Memory B cell (primary cell): Measurements from ENCODE around the gene MCTP2.
"Not testable (repeated sequence)": the region's sequence is repeated elsewhere in the genome, so short reads cannot be mapped to it uniquely, and the experiment has no call there.

Experiments used
- ATAC-seq: fragments of 150-1000 bp; cut with Tn5 transposase; 2 replicates; pipeline ENCODE4 v1.10.0; 2021; ENCODE audit warnings: low read depth, mild to moderate bottlenecking, moderate library complexity
- DNase-seq, 2 donors: peaks; one replicate each; pipeline ENCODE4 v3.0.0; 2022; ENCODE audit warnings: low spot score in 2 of 2
- H3K27ac Mint-ChIP-seq: one replicate; pipeline ENCODE4 v1.8.0; 2022; ENCODE audit warnings: mild to moderate bottlenecking, moderate library complexity, mixed read lengths
- H3K27me3 Mint-ChIP-seq: one replicate; pipeline ENCODE4 v1.8.0; 2022; ENCODE audit warnings: mixed read lengths
- H3K36me3 Mint-ChIP-seq: one replicate; pipeline ENCODE4 v1.8.0; 2022; ENCODE audit warnings: mild to moderate bottlenecking, mixed read lengths
- H3K4me1 Mint-ChIP-seq: one replicate; pipeline ENCODE4 v1.8.0; 2022; ENCODE audit warnings: mixed read lengths
- H3K4me3 Mint-ChIP-seq: one replicate; pipeline ENCODE4 v1.8.0; 2022; ENCODE audit warnings: mild to moderate bottlenecking, moderate library complexity, mixed read lengths
- H3K9me3 Mint-ChIP-seq: one replicate; pipeline ENCODE4 v1.8.0; 2022; ENCODE audit warnings: mixed read lengths

Gene MCTP2

GRCh38 chr15:94229591-94230369, 1.6 kb upstream of the MCTP2 start:
- Mint-ChIP-seq H3K9me3 (no peaks in the 10 kb centered on the region), H3K4me1 (peaks cover 38% of the 10 kb centered on the region), H3K27me3 (peaks cover 1% of the 10 kb centered on the region), H3K36me3 (no peaks in the 10 kb centered on the region), H3K27ac (peak overlapping the region; percentile 81), H3K4me3 (peak overlapping the region; percentile 86)
- DNase-seq (peak in 1 of 2 donors; percentile 32), ATAC-seq (peak; percentile 55)

GRCh38 chr15:94230431-94230882, 904 bp upstream of the MCTP2 start:
- DNase-seq (no peak), ATAC-seq (no peak)
- Mint-ChIP-seq H3K27ac (peak overlapping the region; percentile 58), H3K4me3 (peak overlapping the region; percentile 86), H3K4me1 (peaks cover 42% of the 10 kb centered on the region), H3K36me3 (no peaks in the 10 kb centered on the region), H3K27me3 (peaks cover 1% of the 10 kb centered on the region), H3K9me3 (no peaks in the 10 kb centered on the region)

GRCh38 chr15:94231723-94232468, 535 bp downstream of the MCTP2 start:
- Mint-ChIP-seq H3K9me3 (no peaks in the 10 kb centered on the region), H3K4me3 (peak overlapping the region; percentile 86), H3K27ac (peak overlapping the region; percentile 58), H3K36me3 (peaks cover 3% of the 10 kb centered on the region), H3K27me3 (peaks cover 1% of the 10 kb centered on the region), H3K4me1 (peaks cover 53% of the 10 kb centered on the region)
- DNase-seq (peak in 1 of 2 donors; percentile 12), ATAC-seq (peak; percentile 30)

GRCh38 chr15:94233441-94233840, 2.1 kb downstream of the MCTP2 start:
- no peaks in the 10 kb centered on the region for H3K9me3 Mint-ChIP-seq
- no peak overlapping the region for H3K27ac Mint-ChIP-seq
- ATAC-seq = no peak
- H3K27me3 Mint-ChIP-seq = no peaks in the 10 kb centered on the region
- no peak overlapping the region for H3K4me3 Mint-ChIP-seq
- no peak for DNase-seq
- peaks cover 3% of the 10 kb centered on the region for H3K36me3 Mint-ChIP-seq
- peaks cover 58% of the 10 kb centered on the region for H3K4me1 Mint-ChIP-seq

GRCh38 chr15:94234300-94234699, 2.9 kb downstream of the MCTP2 start:
- Mint-ChIP-seq H3K4me3 (no peak overlapping the region), H3K27ac (peak overlapping the region; percentile 22), H3K27me3 (no peaks in the 10 kb centered on the region), H3K9me3 (no peaks in the 10 kb centered on the region), H3K4me1 (peaks cover 62% of the 10 kb centered on the region), H3K36me3 (peaks cover 3% of the 10 kb centered on the region)
- no peak for ATAC-seq
- DNase-seq = no peak

- DNase-seq (no peak), ATAC-seq (no peak)
- Mint-ChIP-seq H3K4me1 (peaks cover 58% of the 10 kb centered on the region), H3K27me3 (no peaks in the 10 kb centered on the region), H3K27ac (peak overlapping the region; percentile 22), H3K4me3 (no peak overlapping the region), H3K36me3 (peaks cover 3% of the 10 kb centered on the region), H3K9me3 (no peaks in the 10 kb centered on the region)
Observed at GRCh38 chr15:94235041-94235440, 3.7 kb downstream of the MCTP2 start.

GRCh38 chr15:94235646-94236045, 4.3 kb downstream of the MCTP2 start:
- Mint-ChIP-seq H3K4me3 (no peak overlapping the region), H3K9me3 (no peaks in the 10 kb centered on the region), H3K27me3 (no peaks in the 10 kb centered on the region), H3K4me1 (peaks cover 54% of the 10 kb centered on the region), H3K36me3 (peaks cover 3% of the 10 kb centered on the region), H3K27ac (peak overlapping the region; percentile 22)
- no peak for ATAC-seq
- DNase-seq = no peak

GRCh38 chr15:94236608-94237007, 5.2 kb downstream of the MCTP2 start:
- peak overlapping the region; percentile 25 for H3K27ac Mint-ChIP-seq
- H3K4me3 Mint-ChIP-seq = no peak overlapping the region
- peaks cover 48% of the 10 kb centered on the region for H3K4me1 Mint-ChIP-seq
- ATAC-seq (no peak), DNase-seq (no peak)
- no peaks in the 10 kb centered on the region for H3K27me3 Mint-ChIP-seq
- H3K9me3 Mint-ChIP-seq = no peaks in the 10 kb centered on the region
- H3K36me3 Mint-ChIP-seq = peaks cover 3% of the 10 kb centered on the region

GRCh38 chr15:94237903-94238302, 6.5 kb downstream of the MCTP2 start:
- Mint-ChIP-seq H3K9me3 (no peaks in the 10 kb centered on the region), H3K36me3 (peaks cover 3% of the 10 kb centered on the region), H3K27ac (peak overlapping the region; percentile 66), H3K4me3 (no peak overlapping the region), H3K27me3 (no peaks in the 10 kb centered on the region), H3K4me1 (peaks cover 40% of the 10 kb centered on the region)
- DNase-seq (no peak), ATAC-seq (no peak)

- Mint-ChIP-seq H3K4me1 (peaks cover 37% of the 10 kb centered on the region), H3K27me3 (no peaks in the 10 kb centered on the region), H3K27ac (peak overlapping the region; percentile 32), H3K9me3 (no peaks in the 10 kb centered on the region), H3K4me3 (peak overlapping the region; percentile 36), H3K36me3 (peaks cover 3% of the 10 kb centered on the region)
- DNase-seq = no peak
- peak; percentile 91 for ATAC-seq
Observed at GRCh38 chr15:94238539-94239118, 7.3 kb downstream of the MCTP2 start.

GRCh38 chr15:94239474-94239873, 8.1 kb downstream of the MCTP2 start:
- ATAC-seq = no peak
- H3K4me3 Mint-ChIP-seq = no peak overlapping the region
- DNase-seq = no peak
- H3K9me3 Mint-ChIP-seq = no peaks in the 10 kb centered on the region
- H3K4me1 Mint-ChIP-seq = peaks cover 32% of the 10 kb centered on the region
- H3K27ac Mint-ChIP-seq = peak overlapping the region; percentile 45
- H3K27me3 Mint-ChIP-seq = no peaks in the 10 kb centered on the region
- peaks cover 3% of the 10 kb centered on the region for H3K36me3 Mint-ChIP-seq

GRCh38 chr15:94240480-94240879, 9.1 kb downstream of the MCTP2 start:
- H3K27me3 Mint-ChIP-seq = no peaks in the 10 kb centered on the region
- H3K36me3 Mint-ChIP-seq = peaks cover 3% of the 10 kb centered on the region
- ATAC-seq = no peak
- no peak for DNase-seq
- no peaks in the 10 kb centered on the region for H3K9me3 Mint-ChIP-seq
- no peak overlapping the region for H3K27ac Mint-ChIP-seq
- H3K4me1 Mint-ChIP-seq = peaks cover 28% of the 10 kb centered on the region
- H3K4me3 Mint-ChIP-seq = no peak overlapping the region

GRCh38 chr15:94242257-94242656, 10.9 kb downstream of the MCTP2 start:
- no peaks in the 10 kb centered on the region for H3K27me3 Mint-ChIP-seq
- DNase-seq = no peak
- H3K4me1 Mint-ChIP-seq = peaks cover 18% of the 10 kb centered on the region
- no peaks in the 10 kb centered on the region for H3K9me3 Mint-ChIP-seq
- H3K36me3 Mint-ChIP-seq = no peaks in the 10 kb centered on the region
- H3K27ac Mint-ChIP-seq = no peak overlapping the region
- ATAC-seq = no peak
- H3K4me3 Mint-ChIP-seq = no peak overlapping the region

- ATAC-seq, H3K27ac Mint-ChIP-seq, H3K27me3 Mint-ChIP-seq, H3K4me3 Mint-ChIP-seq, H3K36me3 Mint-ChIP-seq, H3K9me3 Mint-ChIP-seq, DNase-seq: not testable (repeated sequence)
- H3K4me1 Mint-ChIP-seq = peaks cover 18% of the 10 kb centered on the region
Observed at GRCh38 chr15:94243003-94243402, 11.6 kb downstream of the MCTP2 start.
